GM12878 (cell line): Measurements from ENCODE around the gene BATF3. TPM values are rescaled to one million over a fixed set of nuclear protein-coding genes. Genes with fewer than 3 reads are reported as not detected.

Source experiments
- ATAC-seq: fragments of 200-7000 bp; cut with Tn5 transposase; 3 replicates; pipeline ENCODE4 v1.9.1; 2020; ENCODE audit warnings: mild to moderate bottlenecking, moderate library complexity
- BruUV-seq: library from RNA; stranded (reverse); fragments of 400-500 nt; replicated peaks from 2 replicates; lab custom pipeline; 2021; lab: Mats Ljungman, UMichigan
- CTCF ChIA-PET: fragments of 300-600 bp; sonication (Branson Sonifier 250); formaldehyde crosslinking; extraction: SDS; loops from one replicate; lab custom pipeline; 2021; ENCODE audit warnings: inconsistent platforms; lab: Yijun Ruan, JAX
- POLR2A ChIA-PET: fragments of 350-600 bp; formaldehyde crosslinking; extraction: SDS; loops from one replicate; lab custom pipeline; 2021; ENCODE audit warnings: inconsistent platforms; lab: Charles Lee
- RAD21 ChIA-PET: fragments of 300-600 bp; sonication (Branson Sonifier 250); formaldehyde crosslinking; loops from one replicate; lab custom pipeline; 2023; ENCODE audit warnings: antibody characterized with exemption; ENCODE audit not compliant: unreplicated experiment; lab: Charles Lee
- SMC1A ChIA-PET: fragments of 300-600 bp; sonication (Branson Sonifier 250); formaldehyde crosslinking; loops from one replicate; lab custom pipeline; 2023; ENCODE audit not compliant: unreplicated experiment, uncharacterized antibody; lab: Charles Lee
- DNase-seq: peaks from one replicate; pipeline ENCODE4 v3.0.0-alpha.2; 2011; ENCODE audit warnings: low read depth, low spot score
- FAIRE-seq: peaks from 3 replicates; lab custom pipeline; 2011; peaks lifted over from hg19 to GRCh38; lab: Jason Lieb, UNC
- H2AFZ ChIP-seq: 2 replicates; pipeline ENCODE4 v1.6.0; 2011; ENCODE audit warnings: low read depth, low read length, control low read depth; ENCODE audit not compliant: control insufficient read depth
- H3K27ac ChIP-seq: 2 replicates; pipeline ENCODE4 v1.5.1; 2011; ENCODE audit warnings: control low read depth; ENCODE audit not compliant: control insufficient read depth, insufficient read depth
- H3K27me3 ChIP-seq, 2 experiments: replicated peaks in 1 of 2; 2 replicates each; pipeline versions ENCODE4 v1.6.0 to v1.6.1; 2011; ENCODE audit warnings: low read length in 1 of 2; ENCODE audit not compliant: control insufficient read depth in 2 of 2, insufficient read depth in 2 of 2
- H3K36me3 ChIP-seq, 2 experiments: 2 replicates each; pipeline ENCODE4 v1.5.1; 2011; ENCODE audit warnings: low read length in 1 of 2; ENCODE audit not compliant: control insufficient read depth in 2 of 2, insufficient read depth in 2 of 2
- H3K4me1 ChIP-seq: 2 replicates; pipeline ENCODE4 v1.6.1; 2011; ENCODE audit warnings: mild to moderate bottlenecking, low read length, moderate library complexity, mixed read lengths; ENCODE audit not compliant: control insufficient read depth, insufficient read depth
- H3K4me2 ChIP-seq: 2 replicates; pipeline ENCODE4 v1.6.0; 2011; ENCODE audit warnings: control low read depth; ENCODE audit not compliant: control insufficient read depth, insufficient read depth
- H3K4me3 ChIP-seq: fragments of 200-600 bp; sonication (generic); 2 replicates; pipeline ENCODE4 v1.5.1; 2016
- H3K79me2 ChIP-seq: 2 replicates; pipeline ENCODE4 v1.6.0; 2011; ENCODE audit warnings: low read length; ENCODE audit not compliant: control insufficient read depth, insufficient read depth
- H3K9ac ChIP-seq: 2 replicates; pipeline ENCODE4 v1.8.0; 2011; ENCODE audit warnings: low read length, control low read depth, mixed read lengths; ENCODE audit not compliant: control insufficient read depth, insufficient read depth
- H3K9me3 ChIP-seq: replicated peaks from 3 replicates; pipeline ENCODE4 v1.5.1; 2011; ENCODE audit warnings: mild to moderate bottlenecking, low read length; ENCODE audit not compliant: control insufficient read depth, insufficient read depth
- H4K20me1 ChIP-seq: 2 replicates; pipeline ENCODE4 v1.6.0; 2011; ENCODE audit not compliant: control insufficient read depth, insufficient read depth
- CHD4 ChIP-seq: fragments of 200-600 bp; sonication (generic); IDR thresholded peaks from 2 replicates; pipeline ENCODE4 v1.6.1; 2016; ENCODE audit warnings: mild to moderate bottlenecking
- SMAD5 ChIP-seq: IDR thresholded peaks from 2 replicates; pipeline ENCODE4 v1.6.1; 2016; ENCODE audit warnings: antibody characterized with exemption, low read depth
- USF1 ChIP-seq: IDR thresholded peaks from 2 replicates; pipeline ENCODE4 v1.6.1; 2011; ENCODE audit warnings: borderline replicate concordance, low read depth, mild to moderate bottlenecking, moderate library complexity, mixed read lengths, low read length; ENCODE audit not compliant: insufficient read depth; ENCODE audit errors: extremely low read length
- YY1 ChIP-seq: IDR thresholded peaks from 2 replicates; pipeline ENCODE4 v1.6.1; 2011; ENCODE audit warnings: low read depth, mild to moderate bottlenecking, low read length
- ZBTB11 ChIP-seq: fragments of 450-650 bp; formaldehyde crosslinking; IDR thresholded peaks from 2 replicates; pipeline ENCODE4 v1.5.0; 2022; ENCODE audit warnings: mild to moderate bottlenecking, missing genetic modification characterization
- ZNF274 ChIP-seq: IDR thresholded peaks from one replicate; pipeline ENCODE4 v1.8.0; 2011; ENCODE audit not compliant: insufficient read length, insufficient read depth
- WGBS: methylation state at CpG from one replicate; pipeline ENCODE4 v1.1.6; 2016; ENCODE audit warnings: low lambda C conversion rate; ENCODE audit not compliant: insufficient replicate concordance, insufficient coverage; ENCODE audit errors: missing lambda C conversion rate; 5-methylcytosine and 5-hydroxymethylcytosine counted together
- in situ Hi-C: fragments of 300-500 bp; cut with MboI; formaldehyde crosslinking; loops from 9 replicates; pipeline ENCODE4 v1.14.3; 2018; ENCODE audit warnings: mixed read lengths
- intact Hi-C: fragments of 100-400 bp; cut with micrococcal nuclease; formaldehyde crosslinking; loops from one replicate; pipeline ENCODE4 v1.14.2; 2022; ENCODE audit not compliant: unreplicated experiment
- polyA plus RNA-seq, 11 experiments: library from polyadenylated mRNA; depleted of rRNA in 4 of 11; unstranded in 6 of 11; stranded (reverse) in 5 of 11; fragments of >200 nt; fragmentation: Nextera tagmentation in 4 of 11; fragmentation: Illumina TruSeq in 1 of 11; extraction: Ambion mirVana in 4 of 11; extraction: Trizol in 1 of 11; gene quantifications; 1 replicate in 1 of 11; 2 replicates in 10 of 11; pipeline versions ENCODE4 v1.2.1 to v1.2.3, GENCODE V29; 2011 to 2016; ENCODE audit warnings: inconsistent platforms in 2 of 11, missing spikeins in 2 of 11, low read depth in 1 of 11
- total RNA-seq, 4 experiments: library from RNA; depleted of rRNA in 3 of 4; stranded (reverse); fragments of >200 nt in 3 of 4; fragmentation: Illumina TruSeq in 1 of 4; extraction: Trizol in 1 of 4; gene quantifications; 2 replicates each; pipeline versions ENCODE4 v1.2.1 to v1.2.3, GENCODE V29; 2013 to 2021
- TF ChIP-seq, protein P1 (sequence below): fragments of 450-650 bp; IDR thresholded peaks from 2 replicates; pipeline ENCODE4 v1.6.1; 2017; ENCODE audit warnings: mild to moderate bottlenecking, moderate library complexity
- TF ChIP-seq, protein P2 (sequence below): fragments of 450-650 bp; IDR thresholded peaks from 2 replicates; pipeline ENCODE4 v1.6.1; 2017; ENCODE audit warnings: mild to moderate bottlenecking
- TF ChIP-seq, protein P3 (sequence below): fragments of 450-650 bp; IDR thresholded peaks from 2 replicates; pipeline ENCODE4 v1.6.1; 2016; ENCODE audit warnings: mild to moderate bottlenecking

The BATF3 gene
- total and polyA plus RNA-seq, 10 of the 15 experiments (the other 5 are each of a cell fraction or from before 2014, with no cell fraction given) = 11.1 to 56.8 (median 30.8) TPM

- FAIRE-seq = no peak
- Histone ChIP-seq H3K4me1 (peaks cover 29% of the 10 kb centered on the region), H3K9me3 (no peaks in the 10 kb centered on the region), H3K27me3 (no peaks in the 10 kb centered on the region), H3K4me2 (no peak overlapping the region), H3K36me3 (no peaks in the 10 kb centered on the region; a peak in 1 of 4 replicates), H2AFZ (no peak overlapping the region), H4K20me1 (no peaks in the 10 kb centered on the region), H3K9ac (no peak overlapping the region), H3K79me2 (no peaks in the 10 kb centered on the region), H3K4me3 (no peak overlapping the region), H3K27ac (no peak overlapping the region)
- intact Hi-C loops (no loop called here), in situ Hi-C loops (no loop called here)
- POLR2A ChIA-PET = no interaction called here
- SMC1A ChIA-PET = interaction anchor here (0.7 to 1.7 kb wide), 3 partner anchors 9 to 13 kb away, joined by 3 to 7 read pairs (median 6); no protein-coding TSS in a partner anchor
- CTCF ChIA-PET = interaction anchor here (1.4 to 1.6 kb wide), 2 partner anchors 21 to 210 kb away, joined by 5 read pairs; no protein-coding TSS in a partner anchor
- BruUV-seq = no TSS peak
- WGBS = 96% methylated on average over 2 of the region's 2 CpGs
- no peak for DNase-seq
- RAD21 ChIA-PET = interaction anchor here (1.1 kb wide), 1 partner anchor 23 kb away, joined by 3 read pairs; no protein-coding TSS in a partner anchor
- no peak for ATAC-seq
- TF ChIP-seq, protein P1, sequence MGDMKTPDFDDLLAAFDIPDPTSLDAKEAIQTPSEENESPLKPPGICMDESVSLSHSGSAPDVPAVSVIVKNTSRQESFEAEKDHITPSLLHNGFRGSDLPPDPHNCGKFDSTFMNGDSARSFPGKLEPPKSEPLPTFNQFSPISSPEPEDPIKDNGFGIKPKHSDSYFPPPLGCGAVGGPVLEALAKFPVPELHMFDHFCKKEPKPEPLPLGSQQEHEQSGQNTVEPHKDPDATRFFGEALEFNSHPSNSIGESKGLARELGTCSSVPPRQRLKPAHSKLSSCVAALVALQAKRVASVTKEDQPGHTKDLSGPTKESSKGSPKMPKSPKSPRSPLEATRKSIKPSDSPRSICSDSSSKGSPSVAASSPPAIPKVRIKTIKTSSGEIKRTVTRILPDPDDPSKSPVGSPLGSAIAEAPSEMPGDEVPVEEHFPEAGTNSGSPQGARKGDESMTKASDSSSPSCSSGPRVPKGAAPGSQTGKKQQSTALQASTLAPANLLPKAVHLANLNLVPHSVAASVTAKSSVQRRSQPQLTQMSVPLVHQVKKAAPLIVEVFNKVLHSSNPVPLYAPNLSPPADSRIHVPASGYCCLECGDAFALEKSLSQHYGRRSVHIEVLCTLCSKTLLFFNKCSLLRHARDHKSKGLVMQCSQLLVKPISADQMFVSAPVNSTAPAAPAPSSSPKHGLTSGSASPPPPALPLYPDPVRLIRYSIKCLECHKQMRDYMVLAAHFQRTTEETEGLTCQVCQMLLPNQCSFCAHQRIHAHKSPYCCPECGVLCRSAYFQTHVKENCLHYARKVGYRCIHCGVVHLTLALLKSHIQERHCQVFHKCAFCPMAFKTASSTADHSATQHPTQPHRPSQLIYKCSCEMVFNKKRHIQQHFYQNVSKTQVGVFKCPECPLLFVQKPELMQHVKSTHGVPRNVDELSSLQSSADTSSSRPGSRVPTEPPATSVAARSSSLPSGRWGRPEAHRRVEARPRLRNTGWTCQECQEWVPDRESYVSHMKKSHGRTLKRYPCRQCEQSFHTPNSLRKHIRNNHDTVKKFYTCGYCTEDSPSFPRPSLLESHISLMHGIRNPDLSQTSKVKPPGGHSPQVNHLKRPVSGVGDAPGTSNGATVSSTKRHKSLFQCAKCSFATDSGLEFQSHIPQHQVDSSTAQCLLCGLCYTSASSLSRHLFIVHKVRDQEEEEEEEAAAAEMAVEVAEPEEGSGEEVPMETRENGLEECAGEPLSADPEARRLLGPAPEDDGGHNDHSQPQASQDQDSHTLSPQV = no peak
- no peak for TF ChIP-seq CHD4
- TF ChIP-seq SMAD5 = no peak
- TF ChIP-seq USF1 = no peak
- TF ChIP-seq ZBTB11 (CRISPR knock-in tag) = no peak
- TF ChIP-seq, protein P2, sequence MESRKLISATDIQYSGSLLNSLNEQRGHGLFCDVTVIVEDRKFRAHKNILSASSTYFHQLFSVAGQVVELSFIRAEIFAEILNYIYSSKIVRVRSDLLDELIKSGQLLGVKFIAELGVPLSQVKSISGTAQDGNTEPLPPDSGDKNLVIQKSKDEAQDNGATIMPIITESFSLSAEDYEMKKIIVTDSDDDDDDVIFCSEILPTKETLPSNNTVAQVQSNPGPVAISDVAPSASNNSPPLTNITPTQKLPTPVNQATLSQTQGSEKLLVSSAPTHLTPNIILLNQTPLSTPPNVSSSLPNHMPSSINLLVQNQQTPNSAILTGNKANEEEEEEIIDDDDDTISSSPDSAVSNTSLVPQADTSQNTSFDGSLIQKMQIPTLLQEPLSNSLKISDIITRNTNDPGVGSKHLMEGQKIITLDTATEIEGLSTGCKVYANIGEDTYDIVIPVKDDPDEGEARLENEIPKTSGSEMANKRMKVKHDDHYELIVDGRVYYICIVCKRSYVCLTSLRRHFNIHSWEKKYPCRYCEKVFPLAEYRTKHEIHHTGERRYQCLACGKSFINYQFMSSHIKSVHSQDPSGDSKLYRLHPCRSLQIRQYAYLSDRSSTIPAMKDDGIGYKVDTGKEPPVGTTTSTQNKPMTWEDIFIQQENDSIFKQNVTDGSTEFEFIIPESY = no peak
- TF ChIP-seq, protein P3, sequence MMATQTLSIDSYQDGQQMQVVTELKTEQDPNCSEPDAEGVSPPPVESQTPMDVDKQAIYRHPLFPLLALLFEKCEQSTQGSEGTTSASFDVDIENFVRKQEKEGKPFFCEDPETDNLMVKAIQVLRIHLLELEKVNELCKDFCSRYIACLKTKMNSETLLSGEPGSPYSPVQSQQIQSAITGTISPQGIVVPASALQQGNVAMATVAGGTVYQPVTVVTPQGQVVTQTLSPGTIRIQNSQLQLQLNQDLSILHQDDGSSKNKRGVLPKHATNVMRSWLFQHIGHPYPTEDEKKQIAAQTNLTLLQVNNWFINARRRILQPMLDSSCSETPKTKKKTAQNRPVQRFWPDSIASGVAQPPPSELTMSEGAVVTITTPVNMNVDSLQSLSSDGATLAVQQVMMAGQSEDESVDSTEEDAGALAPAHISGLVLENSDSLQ = no peak
- TF ChIP-seq ZNF274 = no peak
- TF ChIP-seq YY1 = no peak
These were observed 11.8 kb downstream of the BATF3 start for GRCh38 chr1:212687811-212688210.
